Body of pancreas (tissue), 4 donors: Measurements from ENCODE around the gene ADGRF1.

Experiments
- POLR2A ChIP-seq, 3 donors: fragments of 450-650 bp; IDR thresholded peaks; one replicate each; pipeline ENCODE4 v1.6.1; 2016; ENCODE audit warnings: antibody characterized with exemption in 3 of 3, mild to moderate bottlenecking in 2 of 3
- TF ChIP-seq, protein P1 (sequence below), 7 experiments: fragments of 450-650 bp in 4 of 7; fragments of 200-600 bp in 3 of 7; sonication (generic) in 3 of 7; IDR thresholded peaks; one replicate each; pipeline ENCODE4 v1.5.1; 2016 to 2019; ENCODE audit warnings: antibody characterized with exemption in 7 of 7

DNA sequence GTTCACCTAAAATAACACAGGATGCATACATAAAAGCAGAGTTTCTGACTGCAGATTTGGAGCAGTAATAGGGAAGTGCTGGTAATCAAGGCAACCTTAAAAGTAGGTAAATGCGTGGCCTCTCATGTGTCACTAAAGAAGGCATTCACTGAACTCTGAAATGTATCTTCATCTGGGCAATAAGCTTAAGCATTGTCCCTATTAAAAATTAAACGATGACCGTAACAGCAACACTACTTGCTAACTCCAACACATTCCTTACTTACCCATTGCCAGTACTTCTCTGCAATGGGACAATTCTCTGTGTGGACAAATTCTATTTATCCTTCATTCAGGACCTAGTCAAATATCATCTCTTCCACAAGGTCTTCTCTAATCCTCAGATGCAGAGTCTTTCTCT lies 19.9 kb downstream of the ADGRF1 start:
- TF ChIP-seq, protein P1, sequence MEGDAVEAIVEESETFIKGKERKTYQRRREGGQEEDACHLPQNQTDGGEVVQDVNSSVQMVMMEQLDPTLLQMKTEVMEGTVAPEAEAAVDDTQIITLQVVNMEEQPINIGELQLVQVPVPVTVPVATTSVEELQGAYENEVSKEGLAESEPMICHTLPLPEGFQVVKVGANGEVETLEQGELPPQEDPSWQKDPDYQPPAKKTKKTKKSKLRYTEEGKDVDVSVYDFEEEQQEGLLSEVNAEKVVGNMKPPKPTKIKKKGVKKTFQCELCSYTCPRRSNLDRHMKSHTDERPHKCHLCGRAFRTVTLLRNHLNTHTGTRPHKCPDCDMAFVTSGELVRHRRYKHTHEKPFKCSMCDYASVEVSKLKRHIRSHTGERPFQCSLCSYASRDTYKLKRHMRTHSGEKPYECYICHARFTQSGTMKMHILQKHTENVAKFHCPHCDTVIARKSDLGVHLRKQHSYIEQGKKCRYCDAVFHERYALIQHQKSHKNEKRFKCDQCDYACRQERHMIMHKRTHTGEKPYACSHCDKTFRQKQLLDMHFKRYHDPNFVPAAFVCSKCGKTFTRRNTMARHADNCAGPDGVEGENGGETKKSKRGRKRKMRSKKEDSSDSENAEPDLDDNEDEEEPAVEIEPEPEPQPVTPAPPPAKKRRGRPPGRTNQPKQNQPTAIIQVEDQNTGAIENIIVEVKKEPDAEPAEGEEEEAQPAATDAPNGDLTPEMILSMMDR (IDR thresholded peaks at IDR 0.05) = no peak
- TF ChIP-seq POLR2A (IDR thresholded peaks at IDR 0.05) = no peak
